GM12864 (cell line): ENCODE measurements around the gene TIE1.

ENCODE experiments used
- DNase-seq: peaks from one replicate; pipeline ENCODE4 v3.0.0-alpha.2; 2011; ENCODE audit warnings: low read depth
- H3K4me3 ChIP-seq: 2 replicates; pipeline ENCODE4 v1.5.1; 2011; ENCODE audit warnings: mild to moderate bottlenecking, low read depth, low read length, control low read depth
- TF ChIP-seq, protein P1 (sequence below): IDR thresholded peaks from 2 replicates; pipeline ENCODE4 v1.5.1; 2011; ENCODE audit warnings: low read depth, mild to moderate bottlenecking, moderate library complexity, low read length, control low read depth, inconsistent platforms; ENCODE audit errors: missing control alignments

The TIE1 gene

GRCh38 chr1:43325381-43325780 is 24.6 kb downstream of the TIE1 start:
- no peak overlapping the region for H3K4me3 ChIP-seq
- no peak for DNase-seq
- TF ChIP-seq, protein P1, sequence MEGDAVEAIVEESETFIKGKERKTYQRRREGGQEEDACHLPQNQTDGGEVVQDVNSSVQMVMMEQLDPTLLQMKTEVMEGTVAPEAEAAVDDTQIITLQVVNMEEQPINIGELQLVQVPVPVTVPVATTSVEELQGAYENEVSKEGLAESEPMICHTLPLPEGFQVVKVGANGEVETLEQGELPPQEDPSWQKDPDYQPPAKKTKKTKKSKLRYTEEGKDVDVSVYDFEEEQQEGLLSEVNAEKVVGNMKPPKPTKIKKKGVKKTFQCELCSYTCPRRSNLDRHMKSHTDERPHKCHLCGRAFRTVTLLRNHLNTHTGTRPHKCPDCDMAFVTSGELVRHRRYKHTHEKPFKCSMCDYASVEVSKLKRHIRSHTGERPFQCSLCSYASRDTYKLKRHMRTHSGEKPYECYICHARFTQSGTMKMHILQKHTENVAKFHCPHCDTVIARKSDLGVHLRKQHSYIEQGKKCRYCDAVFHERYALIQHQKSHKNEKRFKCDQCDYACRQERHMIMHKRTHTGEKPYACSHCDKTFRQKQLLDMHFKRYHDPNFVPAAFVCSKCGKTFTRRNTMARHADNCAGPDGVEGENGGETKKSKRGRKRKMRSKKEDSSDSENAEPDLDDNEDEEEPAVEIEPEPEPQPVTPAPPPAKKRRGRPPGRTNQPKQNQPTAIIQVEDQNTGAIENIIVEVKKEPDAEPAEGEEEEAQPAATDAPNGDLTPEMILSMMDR: no peak

- no peak overlapping the region for H3K4me3 ChIP-seq
- DNase-seq: no peak
- TF ChIP-seq, protein P1: no peak
Measured at GRCh38 chr1:43327549-43328292, 26.9 kb downstream of the TIE1 start.

GRCh38 chr1:43329995-43330751 is 29.4 kb downstream of the TIE1 start:
- H3K4me3 ChIP-seq: no peak overlapping the region
- no peak for DNase-seq
- TF ChIP-seq, protein P1: no peak

- TF ChIP-seq, protein P1: no peak
- DNase-seq: no peak
- no peak overlapping the region for H3K4me3 ChIP-seq
Measured at GRCh38 chr1:43331688-43332087, 30.9 kb downstream of the TIE1 start.

DNA sequence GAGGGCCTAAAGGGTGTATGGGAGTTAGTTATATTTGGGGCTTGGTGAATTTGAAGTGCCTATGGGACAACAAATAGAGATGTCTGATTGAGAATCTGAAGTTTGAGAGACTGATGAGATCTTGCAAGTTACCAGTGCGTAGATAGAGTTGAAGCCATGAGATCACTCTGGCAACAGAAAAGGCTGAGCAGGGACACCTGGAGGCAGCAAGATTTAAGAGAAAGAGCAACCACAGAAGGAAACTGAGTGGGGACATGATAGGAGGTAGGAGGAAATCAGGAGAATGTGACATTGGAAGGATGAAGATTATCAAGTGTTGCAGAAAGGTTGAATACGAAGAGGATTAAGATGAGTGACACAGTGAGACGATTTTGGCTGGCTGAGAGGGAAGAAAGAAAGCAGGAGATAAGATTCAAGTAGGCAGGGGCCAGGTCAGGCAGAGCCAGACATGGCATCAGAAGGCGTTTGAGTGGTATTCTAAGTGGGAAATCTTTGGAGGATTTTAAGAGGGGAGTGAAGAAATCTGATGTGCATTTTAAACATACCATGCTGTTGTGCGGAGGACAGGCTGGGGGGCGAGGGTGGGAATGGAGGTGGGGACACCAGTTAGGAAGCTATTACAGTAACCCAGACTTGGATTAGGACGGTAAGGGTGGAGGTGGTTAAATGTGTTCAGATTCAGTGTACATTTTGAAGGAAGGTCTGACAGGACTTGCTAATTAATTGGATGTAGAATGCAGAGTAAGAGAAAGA is 33.8 kb downstream of the TIE1 start:
- TF ChIP-seq, protein P1: no peak
- DNase-seq: no peak

DNA sequence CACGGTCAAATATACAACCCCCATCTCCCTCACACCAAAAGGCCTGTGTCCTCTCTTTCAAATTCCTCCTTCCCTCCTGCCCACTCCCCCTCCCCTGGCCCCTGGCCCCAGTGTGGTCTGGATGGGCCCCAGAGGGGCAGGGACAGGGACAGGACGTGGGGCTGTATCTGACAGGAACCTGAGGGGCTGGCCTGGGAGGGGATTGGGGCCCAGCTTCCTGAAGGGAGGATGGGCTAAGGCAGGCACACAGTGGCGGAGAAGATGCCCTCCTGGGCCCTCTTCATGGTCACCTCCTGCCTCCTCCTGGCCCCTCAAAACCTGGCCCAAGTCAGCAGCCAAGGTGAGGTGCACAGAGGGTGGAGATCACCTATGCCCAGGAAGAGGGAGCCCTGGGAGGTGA is 36.8 kb downstream of the TIE1 start, which contains the start of gene MPL:
Gene MPL (plus strand): TSS at position 231 of the 400 bp plus-strand sequence. CDS start 31 bp downstream, at position 262.
- no peak for DNase-seq
- H3K4me3 ChIP-seq: no peak within 1 kb of the TSS
- TF ChIP-seq, protein P1: no peak

More for the DNA sequence above, 33.8 kb downstream of the TIE1 start:
- H3K4me3 ChIP-seq: no peak overlapping the region
